IPS-18a (cell line): Measurements from ENCODE around the gene ZNF783.
"Not testable (repeated sequence)": the region's sequence is repeated elsewhere in the genome, so short reads cannot be mapped to it uniquely, and the experiment has no call there.

Experiments used
- H3K27ac ChIP-seq: one replicate; pipeline ENCODE4 v1.5.1; 2013; ENCODE audit warnings: low read length
- H3K27me3 ChIP-seq: one replicate; pipeline ENCODE4 v1.6.1; 2013; ENCODE audit warnings: mild to moderate bottlenecking, low read length; ENCODE audit not compliant: control insufficient read depth, insufficient read depth
- H3K36me3 ChIP-seq: one replicate; pipeline ENCODE4 v1.6.1; 2013; ENCODE audit warnings: low read depth, low read length; ENCODE audit not compliant: control insufficient read depth
- H3K4me1 ChIP-seq: one replicate; pipeline ENCODE4 v1.6.1; 2013; ENCODE audit warnings: low read depth, low read length; ENCODE audit not compliant: control insufficient read depth
- H3K4me3 ChIP-seq: one replicate; pipeline ENCODE4 v1.5.1; 2013; ENCODE audit warnings: low read length
- H3K9ac ChIP-seq: one replicate; pipeline ENCODE4 v1.6.1; 2013; ENCODE audit warnings: mild to moderate bottlenecking, low read length, moderate library complexity
- H3K9me3 ChIP-seq: one replicate; pipeline ENCODE4 v1.6.1; 2013; ENCODE audit warnings: low read depth, low read length; ENCODE audit not compliant: control insufficient read depth

The ZNF783 gene

DNA sequence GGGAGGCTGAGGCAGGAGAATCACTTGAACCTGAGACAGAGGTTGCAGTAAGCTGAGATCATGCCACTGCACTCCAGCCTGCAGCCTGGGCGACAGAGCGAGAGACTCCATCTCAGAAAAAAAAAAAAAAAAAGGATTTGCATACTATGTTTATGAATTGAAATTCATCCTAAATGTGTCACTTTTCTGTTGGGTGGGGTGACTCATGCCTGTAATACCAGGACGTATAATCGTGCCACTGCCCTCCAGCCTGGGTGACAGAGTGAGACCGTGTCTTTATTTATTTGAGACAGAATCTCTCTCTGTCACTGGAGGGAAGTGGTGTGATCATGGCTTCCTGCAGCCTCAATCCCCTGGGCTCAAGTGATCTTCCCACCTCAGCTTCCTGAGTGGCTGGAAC lies 16.8 kb upstream of the ZNF783 start:
- no peaks in the 10 kb centered on the region for H3K4me1 ChIP-seq
- H3K4me3 ChIP-seq: no peak overlapping the region
- H3K9ac ChIP-seq: no peak overlapping the region
- no peak overlapping the region for H3K27ac ChIP-seq
- no peaks in the 10 kb centered on the region for H3K9me3 ChIP-seq
- H3K36me3 ChIP-seq: no peaks in the 10 kb centered on the region
- no peaks in the 10 kb centered on the region for H3K27me3 ChIP-seq

DNA sequence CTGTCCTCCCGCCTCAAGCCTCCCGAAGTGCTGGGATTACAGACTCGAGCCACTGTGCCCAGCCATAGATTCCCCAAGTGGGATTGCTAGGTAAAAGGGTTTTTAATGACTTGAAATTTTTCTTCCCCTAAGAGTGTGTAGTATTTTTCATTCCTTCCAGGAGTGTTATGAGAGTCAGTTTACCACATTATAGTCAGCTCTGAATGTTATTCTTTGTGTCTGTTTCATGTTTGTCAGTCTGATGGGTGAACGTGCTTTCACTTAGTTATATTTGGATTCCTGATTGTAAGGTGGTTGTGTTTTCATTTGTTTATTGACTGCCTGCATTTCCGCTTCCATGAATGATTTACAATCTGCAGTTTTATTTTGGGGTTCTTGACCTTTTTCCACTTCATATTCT lies 16.3 kb upstream of the ZNF783 start:
- H3K4me3 ChIP-seq: no peak overlapping the region
- no peaks in the 10 kb centered on the region for H3K4me1 ChIP-seq
- H3K27ac ChIP-seq: no peak overlapping the region
- no peaks in the 10 kb centered on the region for H3K9me3 ChIP-seq
- no peaks in the 10 kb centered on the region for H3K27me3 ChIP-seq
- H3K36me3 ChIP-seq: peaks cover 4% of the 10 kb centered on the region
- no peak overlapping the region for H3K9ac ChIP-seq

DNA sequence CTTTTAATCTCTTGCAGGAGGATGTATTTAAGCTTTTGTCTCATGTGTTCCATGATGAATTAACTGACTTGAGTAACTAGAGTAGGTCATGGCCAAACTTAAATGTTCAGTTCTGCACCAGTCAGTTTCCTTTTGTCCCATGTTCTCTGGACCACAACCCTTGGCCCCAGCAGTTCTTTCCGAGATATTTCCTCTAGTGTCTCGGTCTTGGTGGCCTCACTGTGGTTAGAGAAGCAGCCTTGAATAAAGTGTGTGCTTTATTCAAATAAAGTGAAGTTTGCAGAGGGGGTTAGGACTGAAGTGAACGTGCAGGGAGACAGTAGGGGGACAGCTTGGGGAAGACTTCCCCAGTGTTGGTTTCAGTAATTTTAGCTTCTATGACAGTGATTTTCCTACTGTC lies 13.2 kb upstream of the ZNF783 start:
- Histone ChIP-seq H3K4me1 (no peaks in the 10 kb centered on the region), H3K9ac (no peak overlapping the region), H3K36me3 (peaks cover 24% of the 10 kb centered on the region), H3K27me3 (no peaks in the 10 kb centered on the region), H3K9me3 (no peaks in the 10 kb centered on the region), H3K4me3 (no peak overlapping the region), H3K27ac (no peak overlapping the region)

DNA sequence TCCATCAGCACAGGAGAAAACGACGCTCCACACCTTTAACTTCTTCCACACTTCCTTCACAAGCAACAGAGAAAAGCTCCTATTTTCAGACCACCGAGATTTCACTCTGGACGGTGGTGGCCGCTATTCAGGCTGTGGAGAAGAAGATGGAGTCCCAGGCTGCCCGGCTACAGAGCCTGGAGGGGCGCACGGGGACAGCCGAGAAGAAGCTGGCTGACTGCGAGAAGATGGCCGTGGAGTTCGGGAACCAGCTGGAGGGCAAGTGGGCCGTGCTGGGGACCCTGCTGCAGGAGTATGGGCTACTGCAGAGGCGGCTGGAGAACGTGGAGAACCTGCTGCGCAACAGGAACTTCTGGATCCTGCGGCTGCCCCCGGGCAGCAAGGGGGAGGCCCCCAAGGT lies 11.8 kb upstream of the ZNF783 start:
- H3K9ac ChIP-seq, H3K4me3 ChIP-seq, H3K4me1 ChIP-seq, H3K9me3 ChIP-seq, H3K27ac ChIP-seq, H3K27me3 ChIP-seq: not testable (repeated sequence)
- peaks cover 32% of the 10 kb centered on the region for H3K36me3 ChIP-seq

DNA sequence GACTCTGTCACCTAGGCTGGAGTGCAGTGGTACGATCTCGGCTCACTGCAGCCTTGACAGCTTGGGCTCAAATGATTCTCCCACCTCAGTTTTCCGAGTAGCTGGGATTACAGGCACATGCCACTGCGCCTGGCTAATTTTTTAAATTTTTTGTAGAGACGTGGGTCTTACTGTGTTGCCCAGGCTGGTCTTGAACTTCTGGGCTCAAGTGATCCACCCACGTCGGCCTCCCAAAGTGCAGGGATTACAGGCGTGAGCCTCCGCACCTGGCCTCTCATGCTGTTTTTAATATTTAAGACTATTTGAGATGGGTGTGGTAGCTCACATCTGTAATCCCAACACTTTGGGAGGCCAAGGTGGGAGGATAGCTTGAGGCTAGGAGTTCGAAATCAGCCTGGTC lies 10.5 kb upstream of the ZNF783 start:
- peaks cover 37% of the 10 kb centered on the region for H3K36me3 ChIP-seq

DNA sequence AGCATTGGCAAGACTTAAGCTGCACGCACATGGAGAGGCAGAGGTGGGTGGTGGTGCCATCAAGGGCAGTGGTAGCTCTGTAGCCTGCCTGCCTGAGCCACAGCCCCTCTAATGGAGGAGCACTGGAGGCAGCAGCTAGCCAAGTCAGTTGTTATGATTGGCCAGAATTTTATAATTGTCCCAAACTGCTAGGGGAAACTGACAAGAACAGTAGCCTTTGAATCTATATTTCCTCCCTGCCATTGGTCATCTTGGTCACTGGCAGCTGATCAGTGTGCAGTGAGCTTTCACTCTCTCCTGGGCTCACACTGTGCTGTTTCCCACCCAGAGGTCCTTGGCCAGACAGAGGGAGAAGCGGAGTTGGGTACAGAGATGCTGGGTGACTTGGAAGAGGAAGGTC lies 9.6 kb upstream of the ZNF783 start:
- no peaks in the 10 kb centered on the region for H3K4me1 ChIP-seq
- H3K27ac ChIP-seq: no peak overlapping the region
- no peaks in the 10 kb centered on the region for H3K9me3 ChIP-seq
- no peak overlapping the region for H3K4me3 ChIP-seq
- no peaks in the 10 kb centered on the region for H3K27me3 ChIP-seq
- no peak overlapping the region for H3K9ac ChIP-seq
- H3K36me3 ChIP-seq: peaks cover 37% of the 10 kb centered on the region

More for the DNA sequence above, 10.5 kb upstream of the ZNF783 start:
- H3K4me1 ChIP-seq, H3K9ac ChIP-seq, H3K4me3 ChIP-seq, H3K27me3 ChIP-seq, H3K9me3 ChIP-seq, H3K27ac ChIP-seq: not testable (repeated sequence)

DNA sequence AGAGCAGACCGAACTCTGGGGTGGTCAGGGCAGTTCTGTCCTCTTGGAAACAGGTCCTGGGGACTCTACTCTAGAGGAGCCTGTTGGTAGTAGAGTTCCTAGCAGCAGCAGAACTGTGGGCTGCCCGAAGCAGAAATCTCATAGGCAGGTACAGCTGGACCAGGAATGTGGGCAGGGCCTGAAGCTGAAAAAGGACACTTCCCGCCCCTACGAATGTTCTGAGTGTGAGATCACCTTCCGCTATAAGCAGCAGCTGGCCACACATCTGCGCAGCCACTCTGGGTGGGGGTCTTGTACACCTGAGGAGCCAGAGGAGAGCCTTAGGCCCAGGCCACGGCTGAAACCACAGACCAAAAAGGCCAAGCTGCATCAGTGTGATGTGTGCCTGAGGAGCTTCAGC lies 8.3 kb upstream of the ZNF783 start:
- no peak overlapping the region for H3K9ac ChIP-seq

DNA sequence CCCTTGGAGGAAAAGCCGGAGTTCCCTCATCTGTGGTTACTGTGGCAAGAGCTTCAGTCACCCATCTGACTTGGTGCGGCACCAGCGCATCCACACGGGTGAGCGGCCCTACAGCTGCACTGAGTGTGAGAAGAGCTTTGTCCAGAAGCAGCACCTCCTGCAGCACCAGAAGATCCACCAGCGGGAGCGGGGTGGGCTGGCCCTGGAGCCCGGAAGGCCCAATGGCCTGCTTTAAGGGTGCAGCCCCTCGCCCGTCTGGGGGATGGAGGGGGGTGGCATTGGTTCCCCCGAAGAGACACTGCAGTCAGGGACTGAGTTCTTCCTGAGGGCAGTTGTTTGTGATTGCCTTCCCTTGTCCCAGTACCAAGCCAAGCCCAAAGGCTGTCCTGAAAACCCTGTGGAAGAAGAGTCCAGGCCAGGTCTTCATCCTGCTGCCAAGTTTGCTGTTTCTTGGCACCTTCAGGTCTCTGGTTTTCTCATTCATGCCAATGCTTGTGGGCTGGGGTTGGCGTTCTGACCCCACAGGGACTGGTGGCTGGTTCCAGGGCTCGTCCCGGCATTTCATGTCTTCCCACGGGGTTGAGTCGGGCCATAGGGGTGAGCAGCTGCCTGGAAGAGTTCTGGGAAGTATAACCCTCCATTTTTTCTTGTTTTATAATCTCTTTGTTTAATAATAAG lies 7.7 kb upstream of the ZNF783 start:
- no peak overlapping the region for H3K9ac ChIP-seq
- no peaks in the 10 kb centered on the region for H3K4me1 ChIP-seq
- no peak overlapping the region for H3K4me3 ChIP-seq
- H3K27me3 ChIP-seq: no peaks in the 10 kb centered on the region
- H3K27ac ChIP-seq: no peak overlapping the region
- no peaks in the 10 kb centered on the region for H3K9me3 ChIP-seq
- peaks cover 37% of the 10 kb centered on the region for H3K36me3 ChIP-seq

More for the DNA sequence above, 8.3 kb upstream of the ZNF783 start:
- Histone ChIP-seq H3K4me3 (no peak overlapping the region), H3K27ac (no peak overlapping the region), H3K9me3 (no peaks in the 10 kb centered on the region), H3K36me3 (peaks cover 37% of the 10 kb centered on the region), H3K4me1 (no peaks in the 10 kb centered on the region), H3K27me3 (no peaks in the 10 kb centered on the region)

DNA sequence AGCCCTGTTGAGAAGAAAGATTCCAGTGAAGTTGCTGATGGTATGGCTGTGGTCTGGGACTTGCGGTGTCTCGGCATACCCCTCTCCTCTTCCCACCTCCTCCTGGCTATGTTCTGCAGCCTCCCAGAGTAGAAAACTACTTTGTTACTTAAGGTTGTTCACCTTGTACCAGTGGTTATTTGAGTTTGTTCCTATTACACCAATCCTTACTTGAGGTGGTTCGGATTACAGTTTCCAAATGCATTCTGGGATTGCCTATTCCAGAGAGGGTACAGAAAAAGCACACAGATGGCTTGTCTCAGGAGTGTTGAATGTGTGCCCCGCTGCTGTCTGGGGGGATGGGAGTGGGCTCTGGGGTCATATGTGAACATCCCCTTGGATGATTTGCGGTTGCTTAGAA lies 6.8 kb upstream of the ZNF783 start:
- H3K27ac ChIP-seq: no peak overlapping the region
- H3K9me3 ChIP-seq: no peaks in the 10 kb centered on the region
- no peak overlapping the region for H3K9ac ChIP-seq
- peaks cover 37% of the 10 kb centered on the region for H3K36me3 ChIP-seq
- H3K4me3 ChIP-seq: no peak overlapping the region
- H3K4me1 ChIP-seq: no peaks in the 10 kb centered on the region
- H3K27me3 ChIP-seq: no peaks in the 10 kb centered on the region

DNA sequence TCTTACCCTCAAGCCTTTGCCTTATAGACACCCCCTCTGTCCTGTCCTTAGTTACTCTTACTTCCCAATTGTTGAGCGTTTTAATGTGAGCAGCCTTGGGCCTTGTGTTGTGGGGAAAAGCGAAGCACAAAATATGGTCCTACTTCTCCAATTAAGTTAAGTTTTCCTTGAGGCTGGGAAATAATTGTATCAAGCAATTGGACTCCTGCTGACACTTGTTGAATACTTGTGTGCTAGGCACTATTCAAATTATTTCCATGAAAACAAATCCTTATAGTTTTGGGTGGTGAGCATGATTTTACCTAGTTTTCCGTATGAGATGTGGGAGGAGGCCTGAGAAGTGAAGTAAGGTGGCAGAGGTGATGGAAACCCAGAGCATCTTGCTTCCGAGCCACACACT lies 5.4 kb upstream of the ZNF783 start:
- H3K4me3 ChIP-seq: no peak overlapping the region
- H3K27ac ChIP-seq: no peak overlapping the region
- H3K36me3 ChIP-seq: peaks cover 32% of the 10 kb centered on the region
- H3K4me1 ChIP-seq: no peaks in the 10 kb centered on the region
- no peaks in the 10 kb centered on the region for H3K9me3 ChIP-seq
- no peak overlapping the region for H3K9ac ChIP-seq
- H3K27me3 ChIP-seq: peaks cover 10% of the 10 kb centered on the region

DNA sequence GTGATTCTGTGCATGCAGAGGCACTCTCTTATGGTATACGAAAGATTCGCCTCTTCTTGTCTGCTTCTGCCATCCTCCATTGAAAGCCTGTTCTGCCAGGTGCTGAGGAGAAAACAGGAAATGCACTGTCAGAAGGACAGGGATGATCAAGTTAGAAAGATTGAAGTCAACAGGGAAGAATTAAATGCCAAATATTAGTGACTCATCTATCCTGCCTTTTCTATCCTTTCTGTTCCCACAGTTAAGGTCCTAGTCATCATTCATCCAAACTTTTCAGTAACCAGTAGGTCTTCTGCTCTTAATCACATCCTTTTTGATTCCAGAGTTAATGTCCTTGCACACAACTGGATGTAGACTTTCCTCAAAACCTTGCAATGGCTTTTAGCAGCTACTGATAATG lies 4.8 kb upstream of the ZNF783 start:
- Histone ChIP-seq H3K27ac (no peak overlapping the region), H3K9ac (no peak overlapping the region), H3K4me1 (no peaks in the 10 kb centered on the region), H3K27me3 (peaks cover 12% of the 10 kb centered on the region), H3K9me3 (no peaks in the 10 kb centered on the region), H3K4me3 (no peak overlapping the region), H3K36me3 (peaks cover 27% of the 10 kb centered on the region)

DNA sequence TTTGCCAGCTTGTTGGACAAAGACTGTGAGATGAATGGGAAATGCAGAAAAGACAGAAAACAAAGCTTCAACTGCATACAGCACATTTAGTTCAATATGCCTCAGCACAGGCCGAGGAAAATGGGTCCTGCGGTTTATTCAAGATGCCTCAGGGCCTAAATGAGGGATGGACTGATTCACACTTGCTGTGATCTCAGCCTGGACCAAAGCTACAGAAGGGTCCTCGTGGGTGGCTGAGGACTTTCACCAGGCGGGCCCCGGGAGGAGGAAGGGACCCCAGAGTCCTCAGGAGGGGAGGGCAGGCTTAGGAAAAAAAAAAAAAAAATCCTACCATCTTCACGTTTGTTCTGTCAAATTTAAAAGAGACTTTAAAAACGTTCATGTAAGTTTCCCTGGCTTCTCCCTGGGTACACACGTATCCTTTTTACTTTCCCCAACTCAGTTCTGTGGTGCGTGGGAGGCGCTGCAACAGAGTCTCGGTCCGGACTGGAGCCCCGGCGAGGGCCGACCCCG lies 624 bp upstream of the ZNF783 start:
- H3K27me3 ChIP-seq: peaks cover 12% of the 10 kb centered on the region
- no peaks in the 10 kb centered on the region for H3K4me1 ChIP-seq
- H3K9ac ChIP-seq: peak overlapping the region; percentile 43
- H3K36me3 ChIP-seq: peaks cover 7% of the 10 kb centered on the region
- H3K9me3 ChIP-seq: no peaks in the 10 kb centered on the region
- no peak overlapping the region for H3K27ac ChIP-seq
- peak overlapping the region; percentile 69 for H3K4me3 ChIP-seq
